A549 (cell line): Measurements from ENCODE around the gene ISCA2.

Experiments
- CTCF ChIP-seq: fragments of >200 bp; sonication (Bioruptor Twin); formaldehyde crosslinking; IDR thresholded peaks from 3 replicates; pipeline ENCODE4 v1.5.1; 2016
- EP300 ChIP-seq, 2 experiments: fragments of >200 bp; sonication (Bioruptor Twin); formaldehyde crosslinking; IDR thresholded peaks; 2 replicates in 1 of 2; 3 replicates in 1 of 2; pipeline ENCODE4 v1.6.1; 2016 to 2017
- HOXA7 ChIP-seq: fragments of 250-450 bp; sonication (Bioruptor Pico); IDR thresholded peaks from 2 replicates; pipeline ENCODE4 v1.5.0; 2020; ENCODE audit warnings: mild to moderate bottlenecking, moderate library complexity
- PHF8 ChIP-seq: fragments of 200-600 bp; sonication (generic); IDR thresholded peaks from 2 replicates; pipeline ENCODE4 v1.6.1; 2016; ENCODE audit warnings: low read depth, mild to moderate bottlenecking, antibody characterized with exemption, moderate library complexity, borderline replicate concordance
- POLR2A ChIP-seq: IDR thresholded peaks from 2 replicates; pipeline ENCODE4 v1.6.1; 2012; ENCODE audit warnings: mild to moderate bottlenecking, low read length
- REST ChIP-seq: fragments of 200-600 bp; sonication (generic); IDR thresholded peaks from 2 replicates; pipeline ENCODE4 v1.6.1; 2016; ENCODE audit warnings: antibody characterized with exemption, mild to moderate bottlenecking, moderate library complexity
- TF ChIP-seq, protein P1 (sequence below): fragments of 150-350 bp; IDR thresholded peaks from 2 replicates; pipeline ENCODE4 v1.6.1; 2014; ENCODE audit warnings: low read depth, mild to moderate bottlenecking, low read length

DNA sequence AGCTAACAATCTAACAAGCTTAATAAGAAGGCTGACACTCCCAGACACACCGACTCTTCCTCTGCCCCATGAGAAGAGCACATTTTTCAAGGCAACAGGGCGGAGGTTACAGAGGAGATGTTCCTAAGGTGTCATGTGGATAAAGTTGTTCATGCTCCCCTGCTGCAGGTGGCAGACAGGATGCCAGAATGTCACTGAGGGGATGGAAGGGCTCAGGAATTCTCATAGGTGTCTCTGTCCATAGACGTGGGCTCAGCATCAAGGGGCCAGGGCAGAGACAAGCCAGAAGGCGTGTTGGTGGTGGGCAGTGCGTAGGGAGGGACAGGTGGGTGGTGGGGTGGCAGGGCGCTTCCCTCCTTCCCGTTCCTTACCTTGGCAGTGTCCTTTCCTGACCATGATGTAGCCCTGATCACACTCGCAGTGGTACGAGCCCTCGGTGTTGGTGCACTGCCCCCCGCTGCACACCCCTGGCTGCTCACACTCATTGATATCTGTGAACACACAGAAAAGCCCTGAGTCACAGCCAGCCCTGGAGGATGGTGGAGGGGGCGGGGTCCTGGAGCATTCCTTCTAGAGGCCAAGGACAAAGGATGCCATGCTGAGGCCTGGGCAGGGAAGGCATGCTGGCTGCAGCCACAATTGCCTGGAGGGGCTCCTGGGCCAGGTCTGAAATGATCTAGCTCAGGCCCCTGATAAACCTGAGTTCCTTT, 23.0 kb downstream of the ISCA2 start:
- TF ChIP-seq REST: no peak
- no peak for TF ChIP-seq POLR2A
- no peak for TF ChIP-seq HOXA7 (CRISPR knock-in tag)
- no peak for TF ChIP-seq CTCF
- TF ChIP-seq EP300 (IDR thresholded peaks at IDR 0.05): no peak
- TF ChIP-seq, protein P1, sequence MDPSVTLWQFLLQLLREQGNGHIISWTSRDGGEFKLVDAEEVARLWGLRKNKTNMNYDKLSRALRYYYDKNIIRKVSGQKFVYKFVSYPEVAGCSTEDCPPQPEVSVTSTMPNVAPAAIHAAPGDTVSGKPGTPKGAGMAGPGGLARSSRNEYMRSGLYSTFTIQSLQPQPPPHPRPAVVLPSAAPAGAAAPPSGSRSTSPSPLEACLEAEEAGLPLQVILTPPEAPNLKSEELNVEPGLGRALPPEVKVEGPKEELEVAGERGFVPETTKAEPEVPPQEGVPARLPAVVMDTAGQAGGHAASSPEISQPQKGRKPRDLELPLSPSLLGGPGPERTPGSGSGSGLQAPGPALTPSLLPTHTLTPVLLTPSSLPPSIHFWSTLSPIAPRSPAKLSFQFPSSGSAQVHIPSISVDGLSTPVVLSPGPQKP: no peak
- no peak for TF ChIP-seq PHF8
